Liver (tissue), 9 donors: Measurements from ENCODE around the gene EXOC6. TPM values are rescaled to one million over a fixed set of nuclear protein-coding genes. Genes with fewer than 3 reads are reported as not detected.

Experiments
- DNase-seq: peaks from one replicate; pipeline ENCODE4 v3.0.0-alpha.2; 2017; ENCODE audit warnings: low spot score
- H3K27ac ChIP-seq, 2 donors: one replicate each; pipeline ENCODE4 v1.7.0; 2013; ENCODE audit warnings: inconsistent platforms in 2 of 2, low read length in 2 of 2, control low read depth in 1 of 2, low read depth in 1 of 2, mild to moderate bottlenecking in 1 of 2
- H3K27me3 ChIP-seq, 4 donors: one replicate each; pipeline versions ENCODE4 v1.6.1 to v1.7.0; 2013; ENCODE audit warnings: low read length in 3 of 4, inconsistent platforms in 1 of 4, mild to moderate bottlenecking in 1 of 4, moderate library complexity in 1 of 4; ENCODE audit not compliant: control insufficient read depth in 4 of 4, insufficient read depth in 4 of 4
- H3K36me3 ChIP-seq, 4 donors: one replicate each; pipeline versions ENCODE4 v1.6.1 to v1.7.0; 2013; ENCODE audit warnings: low read length in 3 of 4, mild to moderate bottlenecking in 3 of 4, low read depth in 1 of 4, moderate library complexity in 1 of 4; ENCODE audit not compliant: control insufficient read depth in 4 of 4, insufficient read depth in 3 of 4
- H3K4me1 ChIP-seq, 4 donors: one replicate each; pipeline versions ENCODE4 v1.6.1 to v1.7.0; 2013; ENCODE audit warnings: low read length in 3 of 4, mild to moderate bottlenecking in 3 of 4, moderate library complexity in 1 of 4; ENCODE audit not compliant: control insufficient read depth in 4 of 4, insufficient read depth in 4 of 4
- H3K4me3 ChIP-seq, 3 donors: one replicate each; pipeline versions ENCODE4 v1.6.1 to v1.7.0; 2013; ENCODE audit warnings: low read length in 3 of 3, control low read depth in 1 of 3, low read depth in 1 of 3, mild to moderate bottlenecking in 1 of 3
- H3K9ac ChIP-seq, 2 donors: one replicate each; pipeline ENCODE4 v1.7.0; 2013; ENCODE audit warnings: low read length in 2 of 2, mild to moderate bottlenecking in 2 of 2, moderate library complexity in 2 of 2, control low read depth in 1 of 2, low read depth in 1 of 2
- H3K9me3 ChIP-seq, 4 donors: one replicate each; pipeline versions ENCODE4 v1.6.1 to v1.7.0; 2013; ENCODE audit warnings: low read length in 3 of 4; ENCODE audit not compliant: control insufficient read depth in 4 of 4
- EGR1 ChIP-seq, 2 donors: IDR thresholded peaks; 2 replicates each; pipeline ENCODE4 v1.6.1; 2016 to 2018; ENCODE audit warnings: antibody characterized with exemption in 2 of 2, low read depth in 2 of 2
- FOXA2 ChIP-seq: IDR thresholded peaks from 2 replicates; pipeline ENCODE4 v1.6.1; 2016; ENCODE audit warnings: antibody characterized with exemption
- GABPA ChIP-seq, 2 donors: IDR thresholded peaks in 1 of 2; conservative IDR thresholded peaks in 1 of 2; 2 replicates each; pipeline ENCODE4 v1.6.1; 2016; ENCODE audit warnings: antibody characterized with exemption in 2 of 2, mild to moderate bottlenecking in 1 of 2, moderate library complexity in 1 of 2
- HNF4A ChIP-seq, 2 donors: conservative IDR thresholded peaks; 2 replicates each; pipeline ENCODE4 v1.6.1; 2016; ENCODE audit warnings: antibody characterized with exemption in 2 of 2, mild to moderate bottlenecking in 2 of 2
- JUND ChIP-seq, 2 donors: IDR thresholded peaks; 2 replicates each; pipeline ENCODE4 v1.6.1; 2016; ENCODE audit warnings: antibody characterized with exemption in 2 of 2
- NR2F2 ChIP-seq: IDR thresholded peaks from 2 replicates; pipeline ENCODE4 v1.6.1; 2016; ENCODE audit warnings: antibody characterized with exemption
- RAD21 ChIP-seq, 2 donors: IDR thresholded peaks; 2 replicates each; pipeline ENCODE4 v1.6.1; 2016; ENCODE audit warnings: antibody characterized with exemption in 2 of 2, mild to moderate bottlenecking in 2 of 2
- SP1 ChIP-seq: IDR thresholded peaks from 2 replicates; pipeline ENCODE4 v1.6.1; 2018; ENCODE audit warnings: antibody characterized with exemption, mild to moderate bottlenecking
- TAF1 ChIP-seq: conservative IDR thresholded peaks from 2 replicates; pipeline ENCODE4 v1.6.1; 2016; ENCODE audit warnings: antibody characterized with exemption, mild to moderate bottlenecking
- YY1 ChIP-seq: IDR thresholded peaks from 2 replicates; pipeline ENCODE4 v1.6.1; 2016; ENCODE audit warnings: antibody characterized with exemption, mild to moderate bottlenecking
- whole genome bisulfite sequencing: extraction: QIAGEN DNeasy Blood & Tissue Kit; methylation state at CpG from one replicate; pipeline ENCODE4 v1.1.7; 2013; 5-methylcytosine and 5-hydroxymethylcytosine counted together
- polyA plus RNA-seq, 2 donors: library from polyadenylated mRNA; stranded (reverse) in 1 of 2; unstranded in 1 of 2; fragments of 200-250 nt in 1 of 2; fragments of >200 nt in 1 of 2; fragmentation: Nextera tagmentation in 1 of 2; extraction: Ambion mirVana in 1 of 2; gene quantifications; one replicate each; pipeline versions ENCODE4 v1.2.1 to v1.2.3, GENCODE V29; 2013 to 2015
- total RNA-seq, 2 donors: library from RNA; depleted of rRNA; stranded (reverse); fragments of >200 nt; gene quantifications; one replicate each; pipeline ENCODE4 v1.2.3, GENCODE V29; 2014
- TF ChIP-seq, protein P1 (sequence below): IDR thresholded peaks from 2 replicates; pipeline ENCODE4 v1.6.1; 2016; ENCODE audit warnings: antibody characterized with exemption
- TF ChIP-seq, protein P2 (sequence below): IDR thresholded peaks from 2 replicates; pipeline ENCODE4 v1.6.1; 2016; ENCODE audit warnings: antibody characterized with exemption, mild to moderate bottlenecking
- TF ChIP-seq, protein P3 (sequence below): fragments of 150-350 bp; IDR thresholded peaks from 2 replicates; pipeline ENCODE4 v1.5.1; 2017; ENCODE audit warnings: improper control_type of control experiment, low read depth, low read length; ENCODE audit not compliant: missing input control
- donor health status: healthy.
- donor health status: healthy.
- donor health status: healthy.
- donor health status: healthy.
- donor health status: healthy.

EXOC6 gene
- total and polyA plus RNA-seq, 4 donors: 6.5 to 35.4 (median 8.4) TPM

DNA sequence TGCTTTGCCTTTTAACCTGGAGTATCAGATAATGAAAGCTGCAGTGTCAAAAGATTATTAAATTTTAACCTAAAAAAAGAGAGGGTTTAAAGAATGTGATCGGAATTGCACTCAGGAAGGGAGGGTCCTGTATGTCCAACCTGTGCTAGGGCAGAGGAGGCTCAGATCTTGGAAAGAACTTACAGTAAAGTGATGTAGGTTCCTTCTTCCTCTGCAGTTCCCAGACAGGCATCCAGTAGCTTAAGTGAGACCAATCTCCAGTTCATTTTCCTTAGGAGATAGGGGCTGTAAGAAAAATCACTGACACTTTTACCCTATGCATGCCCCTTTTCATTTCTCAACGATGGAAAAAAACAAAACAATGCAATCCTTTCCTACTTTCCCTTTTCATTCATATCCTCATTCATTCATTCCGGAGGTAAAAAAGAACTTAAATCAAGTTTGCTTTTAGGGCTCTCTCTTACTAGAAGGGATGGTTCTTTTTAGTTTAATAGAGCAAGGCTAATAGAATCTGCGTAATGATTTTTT, 28.3 kb downstream of the EXOC6 start:
- H3K9me3 ChIP-seq: no peaks in the 10 kb centered on the region
- no peaks in the 10 kb centered on the region for H3K27me3 ChIP-seq
- H3K36me3 ChIP-seq: no peaks in the 10 kb centered on the region
- peaks cover 0 to 8% (median 2%) of the 10 kb centered on the region in 4 donors for H3K4me1 ChIP-seq
- TF ChIP-seq RAD21 (IDR thresholded peaks at IDR 0.05) (no peak), TAF1 (no peak), YY1 (no peak), NR2F2 (no peak), SP1 (no peak), GABPA (IDR thresholded peaks at IDR 0.05 in 1 of 2, conservative IDR thresholded peaks at IDR 0.05 in 1 of 2) (no peak), FOXA2 (no peak)
- TF ChIP-seq, protein P1, sequence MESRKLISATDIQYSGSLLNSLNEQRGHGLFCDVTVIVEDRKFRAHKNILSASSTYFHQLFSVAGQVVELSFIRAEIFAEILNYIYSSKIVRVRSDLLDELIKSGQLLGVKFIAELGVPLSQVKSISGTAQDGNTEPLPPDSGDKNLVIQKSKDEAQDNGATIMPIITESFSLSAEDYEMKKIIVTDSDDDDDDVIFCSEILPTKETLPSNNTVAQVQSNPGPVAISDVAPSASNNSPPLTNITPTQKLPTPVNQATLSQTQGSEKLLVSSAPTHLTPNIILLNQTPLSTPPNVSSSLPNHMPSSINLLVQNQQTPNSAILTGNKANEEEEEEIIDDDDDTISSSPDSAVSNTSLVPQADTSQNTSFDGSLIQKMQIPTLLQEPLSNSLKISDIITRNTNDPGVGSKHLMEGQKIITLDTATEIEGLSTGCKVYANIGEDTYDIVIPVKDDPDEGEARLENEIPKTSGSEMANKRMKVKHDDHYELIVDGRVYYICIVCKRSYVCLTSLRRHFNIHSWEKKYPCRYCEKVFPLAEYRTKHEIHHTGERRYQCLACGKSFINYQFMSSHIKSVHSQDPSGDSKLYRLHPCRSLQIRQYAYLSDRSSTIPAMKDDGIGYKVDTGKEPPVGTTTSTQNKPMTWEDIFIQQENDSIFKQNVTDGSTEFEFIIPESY: no peak
- TF ChIP-seq, protein P2, sequence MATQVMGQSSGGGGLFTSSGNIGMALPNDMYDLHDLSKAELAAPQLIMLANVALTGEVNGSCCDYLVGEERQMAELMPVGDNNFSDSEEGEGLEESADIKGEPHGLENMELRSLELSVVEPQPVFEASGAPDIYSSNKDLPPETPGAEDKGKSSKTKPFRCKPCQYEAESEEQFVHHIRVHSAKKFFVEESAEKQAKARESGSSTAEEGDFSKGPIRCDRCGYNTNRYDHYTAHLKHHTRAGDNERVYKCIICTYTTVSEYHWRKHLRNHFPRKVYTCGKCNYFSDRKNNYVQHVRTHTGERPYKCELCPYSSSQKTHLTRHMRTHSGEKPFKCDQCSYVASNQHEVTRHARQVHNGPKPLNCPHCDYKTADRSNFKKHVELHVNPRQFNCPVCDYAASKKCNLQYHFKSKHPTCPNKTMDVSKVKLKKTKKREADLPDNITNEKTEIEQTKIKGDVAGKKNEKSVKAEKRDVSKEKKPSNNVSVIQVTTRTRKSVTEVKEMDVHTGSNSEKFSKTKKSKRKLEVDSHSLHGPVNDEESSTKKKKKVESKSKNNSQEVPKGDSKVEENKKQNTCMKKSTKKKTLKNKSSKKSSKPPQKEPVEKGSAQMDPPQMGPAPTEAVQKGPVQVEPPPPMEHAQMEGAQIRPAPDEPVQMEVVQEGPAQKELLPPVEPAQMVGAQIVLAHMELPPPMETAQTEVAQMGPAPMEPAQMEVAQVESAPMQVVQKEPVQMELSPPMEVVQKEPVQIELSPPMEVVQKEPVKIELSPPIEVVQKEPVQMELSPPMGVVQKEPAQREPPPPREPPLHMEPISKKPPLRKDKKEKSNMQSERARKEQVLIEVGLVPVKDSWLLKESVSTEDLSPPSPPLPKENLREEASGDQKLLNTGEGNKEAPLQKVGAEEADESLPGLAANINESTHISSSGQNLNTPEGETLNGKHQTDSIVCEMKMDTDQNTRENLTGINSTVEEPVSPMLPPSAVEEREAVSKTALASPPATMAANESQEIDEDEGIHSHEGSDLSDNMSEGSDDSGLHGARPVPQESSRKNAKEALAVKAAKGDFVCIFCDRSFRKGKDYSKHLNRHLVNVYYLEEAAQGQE: no peak
- no peak overlapping the region for H3K9ac ChIP-seq
- no peak overlapping the region for H3K4me3 ChIP-seq
- WGBS: 31% methylated on average over 4 of the region's 4 CpGs
- H3K27ac ChIP-seq: no peak overlapping the region
- no peak for DNase-seq

DNA sequence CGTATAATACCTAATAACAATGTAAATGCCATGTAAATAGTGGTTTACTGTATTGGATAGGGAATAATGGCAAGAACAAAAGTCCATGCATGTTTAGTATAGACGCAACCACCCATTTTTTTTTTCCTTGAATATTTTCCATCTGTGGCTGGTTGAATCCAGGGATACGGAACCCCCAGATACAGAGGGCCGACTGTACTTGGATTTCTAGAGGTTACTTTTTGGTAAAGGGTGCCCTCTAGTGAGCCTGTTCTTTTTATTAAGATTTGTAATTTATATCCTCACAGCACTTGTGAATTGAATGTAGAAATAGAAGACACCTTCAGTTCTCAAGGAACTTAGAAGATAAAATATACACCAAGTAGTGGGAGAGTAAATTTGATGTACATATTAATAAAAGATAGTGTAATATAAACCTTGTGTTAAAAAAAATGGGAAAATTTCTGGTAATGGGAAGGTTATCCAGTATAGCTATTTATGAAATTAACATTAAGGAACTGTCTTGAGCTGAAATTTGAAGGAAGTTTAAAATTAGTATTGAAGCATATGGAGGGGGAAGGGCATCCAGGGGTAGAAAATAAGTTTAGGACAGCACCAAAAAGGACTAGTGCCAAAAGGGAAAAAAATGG, 32.0 kb downstream of the EXOC6 start:
- Histone ChIP-seq H3K9ac (no peak overlapping the region), H3K27ac (no peak overlapping the region), H3K9me3 (no peaks in the 10 kb centered on the region), H3K4me3 (no peak overlapping the region), H3K27me3 (no peaks in the 10 kb centered on the region), H3K4me1 (peaks cover 0 to 8% (median 2%) of the 10 kb centered on the region in 4 donors), H3K36me3 (no peaks in the 10 kb centered on the region)
- TF ChIP-seq, protein P1: no peak
- TF ChIP-seq GABPA (IDR thresholded peaks at IDR 0.05 in 1 of 2, conservative IDR thresholded peaks at IDR 0.05 in 1 of 2) (no peak), YY1 (no peak), EGR1 (IDR thresholded peaks at IDR 0.05; ENCODE audit: low read depth in 2 of 2) (no peak), JUND (IDR thresholded peaks at IDR 0.05) (no peak), HNF4A (conservative IDR thresholded peaks at IDR 0.05) (no peak), RAD21 (IDR thresholded peaks at IDR 0.05) (peak; percentile 82)
- TF ChIP-seq, protein P3, sequence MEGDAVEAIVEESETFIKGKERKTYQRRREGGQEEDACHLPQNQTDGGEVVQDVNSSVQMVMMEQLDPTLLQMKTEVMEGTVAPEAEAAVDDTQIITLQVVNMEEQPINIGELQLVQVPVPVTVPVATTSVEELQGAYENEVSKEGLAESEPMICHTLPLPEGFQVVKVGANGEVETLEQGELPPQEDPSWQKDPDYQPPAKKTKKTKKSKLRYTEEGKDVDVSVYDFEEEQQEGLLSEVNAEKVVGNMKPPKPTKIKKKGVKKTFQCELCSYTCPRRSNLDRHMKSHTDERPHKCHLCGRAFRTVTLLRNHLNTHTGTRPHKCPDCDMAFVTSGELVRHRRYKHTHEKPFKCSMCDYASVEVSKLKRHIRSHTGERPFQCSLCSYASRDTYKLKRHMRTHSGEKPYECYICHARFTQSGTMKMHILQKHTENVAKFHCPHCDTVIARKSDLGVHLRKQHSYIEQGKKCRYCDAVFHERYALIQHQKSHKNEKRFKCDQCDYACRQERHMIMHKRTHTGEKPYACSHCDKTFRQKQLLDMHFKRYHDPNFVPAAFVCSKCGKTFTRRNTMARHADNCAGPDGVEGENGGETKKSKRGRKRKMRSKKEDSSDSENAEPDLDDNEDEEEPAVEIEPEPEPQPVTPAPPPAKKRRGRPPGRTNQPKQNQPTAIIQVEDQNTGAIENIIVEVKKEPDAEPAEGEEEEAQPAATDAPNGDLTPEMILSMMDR: peak; percentile 45
- DNase-seq: no peak
- 38% methylated on average over 4 of the region's 4 CpGs for WGBS
